ENCODE data around the gene COMMD1.

DNA sequence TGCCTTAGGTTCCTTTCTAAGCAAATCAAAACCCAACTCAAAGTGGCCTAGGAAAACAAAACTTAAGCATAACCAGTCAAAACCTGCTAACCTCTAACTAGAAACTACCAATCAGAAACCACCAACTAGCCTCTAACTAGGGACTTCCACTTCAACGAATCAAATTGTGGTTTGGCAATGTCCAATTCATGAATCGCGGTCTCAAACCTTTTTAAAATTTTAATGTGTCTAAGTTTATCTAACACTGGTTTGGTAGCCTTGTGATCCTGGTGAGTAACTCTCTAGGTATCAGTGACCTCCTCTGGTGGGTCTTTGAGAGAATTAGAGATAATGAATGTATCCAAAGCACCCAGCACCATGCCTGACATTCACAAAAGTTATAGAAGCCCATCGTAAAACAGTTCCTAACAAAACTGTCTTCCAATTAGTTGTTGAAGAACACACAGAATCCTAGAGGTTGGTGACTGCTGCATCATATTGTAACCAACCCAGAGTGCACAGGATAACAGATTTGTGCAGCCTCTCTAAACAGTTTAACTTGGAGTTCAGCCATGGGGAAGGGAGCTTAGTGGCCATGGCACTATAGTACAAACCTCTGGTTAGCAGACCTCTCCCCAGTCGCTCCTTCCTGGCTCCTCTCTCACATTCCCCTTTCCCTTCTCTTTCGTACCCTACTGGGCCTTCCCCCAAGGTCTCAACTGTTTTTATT, 245.3 kb downstream of the COMMD1 start:
- no peak for TF ChIP-seq POLR2A (IDR thresholded peaks at IDR 0.05; ENCODE audit: low read depth, low read length)
- no peak for TF ChIP-seq TAF1 (IDR thresholded peaks at IDR 0.05; ENCODE audit: borderline replicate concordance, low read depth, low read length)

Measured in GM12892 (cell line).